Skeletal muscle cell (primary cell): ENCODE measurements around the gene MIGA1.
"Not testable (repeated sequence)": the region's sequence is repeated elsewhere in the genome, so short reads cannot be mapped to it uniquely, and the experiment has no call there.

ENCODE experiments used
- DNase-seq: peaks from one replicate; pipeline ENCODE4 v3.0.0-alpha.2; 2010; ENCODE audit warnings: low read depth
- H3K4me3 ChIP-seq: 2 replicates; pipeline ENCODE4 v1.5.1; 2011; ENCODE audit warnings: low read depth, mild to moderate bottlenecking, control low read depth, low read length, moderate library complexity

Gene MIGA1

GRCh38 chr1:77779529-77780281 is at the start of gene MIGA1:
Gene MIGA1, plus strand, starts transcription at chr1:77779649. Its CDS starts 3,604 bp downstream, at chr1:77783253.
- peak; percentile 56 for DNase-seq
- peak within 1 kb of the TSS; percentile 84 for H3K4me3 ChIP-seq

- DNase-seq: no peak
- no peak overlapping the region for H3K4me3 ChIP-seq
Measured at GRCh38 chr1:77732090-77732489, 47.4 kb upstream of the MIGA1 start.

GRCh38 chr1:77739235-77739634 is 40.2 kb upstream of the MIGA1 start:
- H3K4me3 ChIP-seq: no peak overlapping the region
- DNase-seq: no peak

GRCh38 chr1:77741316-77741715 is 38.1 kb upstream of the MIGA1 start:
- no peak for DNase-seq

GRCh38 chr1:77742011-77742555 is 37.4 kb upstream of the MIGA1 start:
- H3K4me3 ChIP-seq: no peak overlapping the region
- DNase-seq: no peak

More at GRCh38 chr1:77741316-77741715, 38.1 kb upstream of the MIGA1 start:
- H3K4me3 ChIP-seq: no peak overlapping the region

GRCh38 chr1:77744576-77744975 is 34.9 kb upstream of the MIGA1 start:
- no peak overlapping the region for H3K4me3 ChIP-seq
- DNase-seq: no peak

- not testable (repeated sequence) for H3K4me3 ChIP-seq, DNase-seq
Measured at GRCh38 chr1:77749489-77749888, 30.0 kb upstream of the MIGA1 start.

- H3K4me3 ChIP-seq: no peak overlapping the region
Measured at GRCh38 chr1:77756052-77756754, 23.2 kb upstream of the MIGA1 start.

GRCh38 chr1:77757066-77757584 is 22.3 kb upstream of the MIGA1 start:
- no peak overlapping the region for H3K4me3 ChIP-seq
- DNase-seq: no peak

More at GRCh38 chr1:77756052-77756754, 23.2 kb upstream of the MIGA1 start:
- no peak for DNase-seq

- H3K4me3 ChIP-seq: no peak overlapping the region
- DNase-seq: peak; percentile 27
Measured at GRCh38 chr1:77757603-77758002, 21.8 kb upstream of the MIGA1 start.

- H3K4me3 ChIP-seq: peak within 1 kb of the TSS; percentile 84
- peak; percentile 25 for DNase-seq
Measured at GRCh38 chr1:77759071-77760028, 20.1 kb upstream of the MIGA1 start, which contains the start of gene USP33. Gene USP33, minus strand, starts transcription at chr1:77759852. Its CDS starts 18,155 bp downstream, at chr1:77741697.

GRCh38 chr1:77762072-77762476 is 17.4 kb upstream of the MIGA1 start:
- peak; percentile 43 for DNase-seq
- H3K4me3 ChIP-seq: no peak overlapping the region

GRCh38 chr1:77768006-77768405 is 11.4 kb upstream of the MIGA1 start:
- DNase-seq: no peak
- H3K4me3 ChIP-seq: no peak overlapping the region

GRCh38 chr1:77776007-77776700 is 3.3 kb upstream of the MIGA1 start:
- no peak for DNase-seq
- no peak overlapping the region for H3K4me3 ChIP-seq

GRCh38 chr1:77781683-77782082 is 2.2 kb downstream of the MIGA1 start:
- DNase-seq: no peak
- no peak overlapping the region for H3K4me3 ChIP-seq

- H3K4me3 ChIP-seq: no peak overlapping the region
- DNase-seq: no peak
Measured at GRCh38 chr1:77783141-77783540, 3.7 kb downstream of the MIGA1 start.

- DNase-seq, H3K4me3 ChIP-seq: not testable (repeated sequence)
Measured at GRCh38 chr1:77786093-77786741, 6.8 kb downstream of the MIGA1 start.

- no peak for DNase-seq
- no peak overlapping the region for H3K4me3 ChIP-seq
Measured at GRCh38 chr1:77794550-77794949, 15.1 kb downstream of the MIGA1 start.
